Raji (cell line): ENCODE measurements around the gene STRIP1.

Experiments used
- POLR2A ChIP-seq: IDR thresholded peaks from 2 replicates; pipeline ENCODE4 v1.6.1; 2011; ENCODE audit warnings: low read depth, low read length, control low read depth; ENCODE audit not compliant: insufficient read depth

The STRIP1 gene

DNA sequence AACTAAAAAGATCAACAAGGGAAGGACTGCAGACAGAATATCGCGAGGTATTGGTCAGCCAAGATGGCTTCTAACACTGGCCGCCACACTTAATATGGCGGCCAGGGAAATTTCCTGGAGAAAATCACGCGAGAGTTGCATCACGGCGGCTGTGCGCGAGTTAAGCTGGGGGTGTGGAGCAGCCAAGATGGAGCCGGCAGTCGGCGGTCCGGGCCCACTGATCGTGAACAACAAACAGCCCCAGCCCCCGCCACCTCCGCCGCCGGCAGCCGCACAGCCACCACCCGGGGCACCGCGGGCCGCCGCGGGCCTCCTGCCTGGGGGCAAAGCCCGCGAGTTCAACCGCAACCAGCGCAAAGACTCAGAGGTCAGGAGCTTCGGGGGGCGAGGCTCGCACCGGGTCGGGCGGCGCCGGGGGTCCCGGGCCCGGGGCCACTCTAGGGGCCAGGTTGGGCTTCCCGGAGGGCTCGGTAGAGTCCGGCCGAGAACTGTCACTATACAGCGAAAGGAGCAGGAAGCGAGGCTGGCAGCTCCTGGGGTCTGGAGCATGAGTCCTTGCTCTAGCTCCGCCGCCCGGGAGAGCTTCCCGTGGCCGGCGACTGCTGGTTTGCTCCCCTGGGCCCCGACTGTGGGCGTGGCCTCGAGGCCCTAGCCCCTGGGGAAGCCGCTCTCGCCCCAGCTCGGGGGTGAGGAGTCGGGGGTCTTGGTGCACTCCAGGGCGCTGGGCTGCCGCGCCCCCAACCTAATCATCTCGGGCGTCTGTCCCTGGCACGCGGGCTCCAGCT lies at the start of gene STRIP1:
TSS of gene STRIP1 (plus strand) at position 174 of the 785 bp plus-strand sequence. CDS start at position 188, 14 bp downstream.
- TF ChIP-seq POLR2A = peak; percentile 77

- TF ChIP-seq POLR2A = no peak
These were observed 49.0 kb upstream of the STRIP1 start for GRCh38 chr1:109985247-109986053.

DNA sequence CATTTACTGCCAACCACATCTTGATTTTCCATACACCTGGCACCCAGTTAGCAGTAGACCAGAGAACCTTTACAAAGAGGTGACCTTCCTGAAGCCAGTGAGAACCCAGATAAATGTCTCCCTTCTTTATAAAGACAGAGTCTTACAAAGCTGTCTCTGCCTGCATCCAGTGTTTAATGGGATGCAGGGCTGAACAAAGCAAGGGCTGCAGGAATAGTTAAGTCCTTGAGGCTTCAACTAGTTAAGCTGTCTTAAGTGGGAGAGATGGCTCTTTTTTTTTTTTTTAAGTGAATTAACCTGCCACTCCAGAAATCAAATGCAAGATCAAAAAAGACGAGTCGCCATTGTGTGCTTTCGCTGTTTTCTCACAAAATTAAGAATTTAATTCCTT lies 48.4 kb upstream of the STRIP1 start:
- TF ChIP-seq POLR2A = no peak

- no peak for TF ChIP-seq POLR2A
These were observed 46.0 kb upstream of the STRIP1 start for GRCh38 chr1:109988349-109988914.

DNA sequence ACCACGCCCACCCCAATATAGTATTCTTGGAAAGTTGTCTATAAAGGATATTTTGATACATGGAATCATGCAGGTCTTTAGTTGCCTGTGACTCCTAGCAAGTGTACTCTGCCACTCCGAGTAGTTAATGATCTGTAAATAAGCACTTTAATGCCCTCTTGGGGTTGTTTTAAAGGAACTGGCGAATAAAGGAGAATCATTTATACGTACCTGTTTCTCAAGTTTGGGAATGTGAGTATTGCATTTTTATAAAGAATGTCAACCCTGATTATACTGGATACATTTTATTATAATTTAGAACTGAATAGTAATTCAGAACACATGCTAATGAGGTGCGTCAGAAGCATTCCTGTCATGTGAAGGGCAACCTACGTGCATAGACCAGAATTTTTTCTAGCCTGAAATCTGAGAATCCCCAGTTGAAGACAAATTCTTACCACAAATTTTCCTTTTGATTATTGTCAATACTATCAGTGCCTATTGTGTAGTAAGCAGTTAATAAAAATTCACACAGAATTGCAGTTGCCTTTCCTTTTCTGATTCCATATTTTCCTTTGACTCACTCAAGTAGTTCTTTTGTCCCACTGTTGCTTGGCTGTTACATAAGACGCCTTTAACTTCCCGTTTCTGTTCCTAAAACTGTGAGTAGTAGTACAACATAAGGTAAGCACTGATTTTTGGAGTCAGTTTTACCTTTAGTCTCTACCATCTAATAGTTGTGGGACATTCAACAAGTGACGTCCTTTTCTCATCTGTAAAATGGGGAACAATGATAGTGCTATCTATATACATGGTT lies 44.7 kb upstream of the STRIP1 start:
- no peak for TF ChIP-seq POLR2A

DNA sequence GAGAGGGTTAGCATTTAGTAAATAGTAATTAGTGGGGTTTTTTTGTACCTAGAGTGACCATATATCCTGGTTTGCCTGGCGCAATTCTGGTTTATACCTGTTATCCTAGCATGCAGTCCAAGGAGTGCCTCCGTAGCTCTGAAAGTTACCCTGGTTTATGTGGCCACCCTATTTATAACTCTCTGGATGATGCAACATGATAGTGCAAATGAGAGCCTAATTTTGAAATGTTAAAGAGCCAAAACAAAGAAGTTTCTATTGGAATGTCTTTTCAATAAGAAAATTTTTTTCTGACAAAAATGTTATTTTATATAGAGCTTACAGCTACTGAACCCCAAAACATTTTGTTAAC lies 44.1 kb upstream of the STRIP1 start:
- TF ChIP-seq POLR2A = no peak

GRCh38 chr1:109991400-109991925 lies 43.0 kb upstream of the STRIP1 start:
- TF ChIP-seq POLR2A = no peak

- no peak for TF ChIP-seq POLR2A
These were observed 40.5 kb upstream of the STRIP1 start for GRCh38 chr1:109993885-109994284.

GRCh38 chr1:109994654-109995053 lies 39.8 kb upstream of the STRIP1 start:
- no peak for TF ChIP-seq POLR2A

DNA sequence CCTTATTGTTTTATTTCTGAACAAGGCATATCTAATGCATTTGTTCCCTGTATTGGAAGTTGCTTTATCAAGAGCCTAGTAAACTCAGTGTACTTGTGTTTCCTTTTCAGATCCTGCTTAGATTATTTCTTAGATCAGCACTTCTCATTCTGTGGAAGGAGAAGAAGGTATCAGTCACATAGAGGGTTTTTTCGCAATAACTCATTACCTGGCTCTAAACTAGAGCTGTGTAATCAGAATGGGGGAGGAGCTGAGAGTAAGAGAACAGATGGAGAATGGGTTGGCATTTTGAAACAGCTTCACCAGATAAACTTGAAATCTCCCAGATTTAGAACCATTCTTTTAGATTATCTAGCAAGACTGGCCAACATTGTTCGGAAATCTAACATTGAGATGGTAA lies 38.9 kb upstream of the STRIP1 start:
- no peak for TF ChIP-seq POLR2A

DNA sequence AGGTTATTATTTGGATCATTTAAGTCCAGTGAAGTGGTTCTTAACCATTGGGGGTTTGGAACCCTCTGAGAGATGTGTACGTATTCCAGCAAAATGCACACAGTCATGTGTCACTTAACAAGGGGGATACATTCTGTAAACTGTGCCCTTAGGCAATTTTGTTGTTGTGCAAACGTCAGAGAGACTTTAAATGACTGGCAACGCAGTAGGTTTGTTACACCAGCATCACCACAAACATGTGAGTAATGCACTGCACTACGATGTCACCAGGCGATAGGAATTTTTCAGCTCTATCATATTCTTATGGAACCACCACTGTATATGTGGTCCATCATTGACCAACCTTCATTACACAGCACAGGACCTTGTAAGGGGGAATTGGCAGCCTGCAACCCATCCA lies 37.9 kb upstream of the STRIP1 start:
- no peak for TF ChIP-seq POLR2A

GRCh38 chr1:109997204-109997866 lies 37.1 kb upstream of the STRIP1 start:
- TF ChIP-seq POLR2A = no peak

- no peak for TF ChIP-seq POLR2A
These were observed 36.6 kb upstream of the STRIP1 start for GRCh38 chr1:109997867-109998229.

GRCh38 chr1:110002695-110003094 lies 31.7 kb upstream of the STRIP1 start:
- TF ChIP-seq POLR2A = no peak
